DOHH2 (cell line): ENCODE data around the gene PLEKHM3.

Experiments used
- EZH2phosphoT487 ChIP-seq: fragments of 200-600 bp; sonication (generic); IDR thresholded peaks from 2 replicates; pipeline ENCODE4 v1.6.1; 2017; ENCODE audit warnings: borderline replicate concordance, mild to moderate bottlenecking, antibody characterized with exemption, low read length, moderate library complexity, mixed read lengths
- TF ChIP-seq, protein P1 (sequence below): fragments of 200-600 bp; sonication (generic); IDR thresholded peaks from one replicate; pipeline ENCODE4 v1.5.1; 2014; ENCODE audit warnings: antibody characterized with exemption, mild to moderate bottlenecking, low read depth, low read length; ENCODE audit not compliant: poor library complexity, severe bottlenecking

DNA sequence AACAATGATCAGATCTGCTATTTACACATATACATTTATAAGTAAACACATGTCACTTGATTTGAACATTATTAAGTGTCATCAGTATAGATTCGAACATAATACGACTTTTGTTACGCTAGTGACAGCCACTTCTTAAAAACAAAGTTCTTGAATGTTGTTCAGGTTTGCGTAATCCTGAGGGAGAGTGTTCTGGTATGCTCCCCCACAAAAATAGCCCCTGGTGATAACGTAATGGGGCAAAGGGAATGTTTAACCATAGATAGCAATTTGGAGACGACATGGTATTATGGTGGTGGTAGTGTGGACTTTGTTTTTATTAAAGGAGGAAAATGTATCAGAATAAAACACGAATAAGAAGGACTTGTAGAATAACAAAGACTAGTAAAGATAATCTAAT, 90.6 kb downstream of the PLEKHM3 start:
- TF ChIP-seq, protein P1, sequence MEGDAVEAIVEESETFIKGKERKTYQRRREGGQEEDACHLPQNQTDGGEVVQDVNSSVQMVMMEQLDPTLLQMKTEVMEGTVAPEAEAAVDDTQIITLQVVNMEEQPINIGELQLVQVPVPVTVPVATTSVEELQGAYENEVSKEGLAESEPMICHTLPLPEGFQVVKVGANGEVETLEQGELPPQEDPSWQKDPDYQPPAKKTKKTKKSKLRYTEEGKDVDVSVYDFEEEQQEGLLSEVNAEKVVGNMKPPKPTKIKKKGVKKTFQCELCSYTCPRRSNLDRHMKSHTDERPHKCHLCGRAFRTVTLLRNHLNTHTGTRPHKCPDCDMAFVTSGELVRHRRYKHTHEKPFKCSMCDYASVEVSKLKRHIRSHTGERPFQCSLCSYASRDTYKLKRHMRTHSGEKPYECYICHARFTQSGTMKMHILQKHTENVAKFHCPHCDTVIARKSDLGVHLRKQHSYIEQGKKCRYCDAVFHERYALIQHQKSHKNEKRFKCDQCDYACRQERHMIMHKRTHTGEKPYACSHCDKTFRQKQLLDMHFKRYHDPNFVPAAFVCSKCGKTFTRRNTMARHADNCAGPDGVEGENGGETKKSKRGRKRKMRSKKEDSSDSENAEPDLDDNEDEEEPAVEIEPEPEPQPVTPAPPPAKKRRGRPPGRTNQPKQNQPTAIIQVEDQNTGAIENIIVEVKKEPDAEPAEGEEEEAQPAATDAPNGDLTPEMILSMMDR = no peak
- no peak for TF ChIP-seq EZH2phosphoT487
